PC-3 (cell line): Measurements from ENCODE around the gene KRT73.

Experiments used
- CTCF ChIP-seq: fragments of 300-600 bp; sonication (generic); conservative IDR thresholded peaks from 2 replicates; pipeline ENCODE4 v1.5.1; 2017; ENCODE audit warnings: antibody characterized with exemption, low read depth, mild to moderate bottlenecking, low read length
- EZH2 ChIP-seq: fragments of 300-600 bp; sonication (generic); IDR thresholded peaks from one replicate; pipeline ENCODE4 v1.6.1; 2017; ENCODE audit warnings: antibody characterized with exemption, mild to moderate bottlenecking, low read length; ENCODE audit not compliant: unreplicated experiment

GRCh38 chr12:52575948-52576347, 42.4 kb downstream of the KRT73 start:
- TF ChIP-seq CTCF, result no peak
- no peak for TF ChIP-seq EZH2
